ENCODE data around the gene BMPR1A. TPM values are rescaled to one million over a fixed set of nuclear protein-coding genes. Genes with fewer than 3 reads are reported as not detected.

The BMPR1A gene
- total and polyA plus RNA-seq, 2 of the 13 experiments (the other 11 are each of a cell fraction or from before 2014, with no cell fraction given) = 17.8 to 44.2 TPM

- Histone ChIP-seq H2AFZ (ENCODE audit: low read length) (no peak overlapping the region), H3K36me3 (replicated peaks in 1 of 2; ENCODE audit: control insufficient read depth in 1 of 2, insufficient read depth in 2 of 2, low read length in 2 of 2) (0 out of 5 replicates have a peak, but pooled peaks cover 0 to 5% of the 10 kb centered on the region in 2 experiments), H3K9me3 (ENCODE audit: low read length) (no peaks in the 10 kb centered on the region), H3K27ac (ENCODE audit: extremely low read length, insufficient read depth, low read length) (no peak overlapping the region), H4K20me1 (ENCODE audit: insufficient read depth, low read length) (peaks cover 2% of the 10 kb centered on the region; the same call in 1 of the 2 replicates), H3K4me3 (replicated peaks in 1 of 3; ENCODE audit: insufficient read depth in 1 of 3, low read depth in 2 of 3, low read length in 3 of 3) (no peak overlapping the region), H3K4me2 (ENCODE audit: low read depth, low read length) (no peak overlapping the region), H3K27me3 (ENCODE audit: control insufficient read depth in 1 of 2, insufficient read depth in 2 of 2, low read length in 2 of 2) (no peaks in the 10 kb centered on the region), H3K4me1 (ENCODE audit: insufficient read depth, low read length) (peaks cover 7% of the 10 kb centered on the region; the same call in 1 of the 2 replicates), H3K9ac (ENCODE audit: insufficient read depth, low read depth, low read length) (no peak overlapping the region), H3K79me2 (ENCODE audit: insufficient read depth, low read length) (peaks cover 52% of the 10 kb centered on the region)
- POLR2A ChIA-PET = no interaction called here
- 100% methylated on average over 1 of the region's 1 CpG for WGBS (ENCODE audit: low lambda C conversion rate)
- in situ Hi-C loops (cut with HindIII; ENCODE audit: extremely low pct_ligation_motif_present, low pct_unique_long_range_greater_than_20kb) = no loop called here
- intact Hi-C loops (cut with micrococcal nuclease; ENCODE audit: unreplicated experiment) = no loop called here
- no peak for FAIRE-seq
- no peak for TF ChIP-seq RFXAP (CRISPR knock-in tag; IDR thresholded peaks at IDR 0.05; ENCODE audit: borderline replicate concordance)
- DNase-seq (ENCODE audit: low spot score) = no peak
- CTCF ChIA-PET (ENCODE audit: low intra/inter-chr PET ratio, low total read pairs) = no interaction called here
- BruUV-seq (replicated peaks) = no TSS peak
- no peak for ATAC-seq
Observed at GRCh38 chr10:86792461-86793167, 36.2 kb downstream of the BMPR1A start.

- CTCF ChIA-PET (ENCODE audit: low intra/inter-chr PET ratio, low total read pairs) = no interaction called here
- intact Hi-C loops (cut with micrococcal nuclease; ENCODE audit: unreplicated experiment) = no loop called here
- no peak for TF ChIP-seq FOXA3 (CRISPR knock-in tag; IDR thresholded peaks at IDR 0.05)
Observed at GRCh38 chr10:86793696-86794095, 37.3 kb downstream of the BMPR1A start.

More at GRCh38 chr10:86793696-86794095, 37.3 kb downstream of the BMPR1A start:
- Histone ChIP-seq H3K4me1 (ENCODE audit: insufficient read depth, low read length) (peaks cover 7% of the 10 kb centered on the region; the same call in 1 of the 2 replicates), H3K79me2 (ENCODE audit: insufficient read depth, low read length) (peaks cover 48% of the 10 kb centered on the region), H2AFZ (ENCODE audit: low read length) (no peak overlapping the region), H3K4me2 (ENCODE audit: low read depth, low read length) (no peak overlapping the region), H3K27ac (ENCODE audit: extremely low read length, insufficient read depth, low read length) (no peak overlapping the region), H3K9ac (ENCODE audit: insufficient read depth, low read depth, low read length) (no peak overlapping the region), H4K20me1 (ENCODE audit: insufficient read depth, low read length) (peaks cover 2% of the 10 kb centered on the region; the same call in 1 of the 2 replicates), H3K36me3 (replicated peaks in 1 of 2; ENCODE audit: control insufficient read depth in 1 of 2, insufficient read depth in 2 of 2, low read length in 2 of 2) (0 out of 5 replicates have a peak, but pooled peaks cover 0 to 5% of the 10 kb centered on the region in 2 experiments), H3K4me3 (replicated peaks in 1 of 3; ENCODE audit: insufficient read depth in 1 of 3, low read depth in 2 of 3, low read length in 3 of 3) (no peak overlapping the region), H3K27me3 (ENCODE audit: control insufficient read depth in 1 of 2, insufficient read depth in 2 of 2, low read length in 2 of 2) (no peaks in the 10 kb centered on the region), H3K9me3 (ENCODE audit: low read length) (no peaks in the 10 kb centered on the region)
- ATAC-seq (no peak), DNase-seq (ENCODE audit: low spot score) (no peak), FAIRE-seq (no peak)
- BruUV-seq (replicated peaks) = no TSS peak
- 97% methylated on average over 4 of the region's 4 CpGs for WGBS (ENCODE audit: low lambda C conversion rate)
- POLR2A ChIA-PET = no interaction called here
- in situ Hi-C loops (cut with HindIII; ENCODE audit: extremely low pct_ligation_motif_present, low pct_unique_long_range_greater_than_20kb) = no loop called here

Data from HepG2 (cell line).